Activated CD8-positive, alpha-beta memory T cell treated with anti-CD3 and anti-CD28 coated beads for 1 hour (primary cell): Measurements from ENCODE around the gene DNAJC18.
"Not testable (repeated sequence)": the region's sequence is repeated elsewhere in the genome, so short reads cannot be mapped to it uniquely, and the experiment has no call there.

Source experiments
- DNase-seq, 2 donors: peaks; one replicate each; pipeline ENCODE4 v3.0.0-alpha.2; 2020; ENCODE audit warnings: low read depth in 1 of 2; ENCODE audit errors: extremely low read depth in 1 of 2

The DNAJC18 gene

GRCh38 chr5:139461698-139462097, 22.4 kb upstream of the DNAJC18 start:
- no peak for DNase-seq

GRCh38 chr5:139461176-139461575, 21.9 kb upstream of the DNAJC18 start:
- DNase-seq: no peak

GRCh38 chr5:139460455-139460854, 21.1 kb upstream of the DNAJC18 start:
- DNase-seq: no peak

- no peak for DNase-seq
These were observed 20.2 kb upstream of the DNAJC18 start for GRCh38 chr5:139459451-139459934.

GRCh38 chr5:139458580-139459407, 19.5 kb upstream of the DNAJC18 start:
- peak; percentile 46 to 56 for DNase-seq

- DNase-seq: no peak
These were observed 18.5 kb upstream of the DNAJC18 start for GRCh38 chr5:139457653-139458306.

GRCh38 chr5:139457241-139457640, 17.9 kb upstream of the DNAJC18 start:
- no peak for DNase-seq

- DNase-seq: no peak
These were observed 17.5 kb upstream of the DNAJC18 start for GRCh38 chr5:139456776-139457175.

GRCh38 chr5:139454568-139455290, 15.4 kb upstream of the DNAJC18 start:
- DNase-seq: no peak

- no peak for DNase-seq
These were observed 14.6 kb upstream of the DNAJC18 start for GRCh38 chr5:139453683-139454567.

GRCh38 chr5:139451878-139452660, 12.7 kb upstream of the DNAJC18 start:
- DNase-seq: no peak

GRCh38 chr5:139451176-139451575, 11.9 kb upstream of the DNAJC18 start:
- no peak for DNase-seq

- DNase-seq: no peak
These were observed 7.8 kb upstream of the DNAJC18 start for GRCh38 chr5:139446956-139447779.

- DNase-seq: no peak
These were observed 6.2 kb upstream of the DNAJC18 start for GRCh38 chr5:139445325-139446170.

GRCh38 chr5:139443831-139444453, 4.6 kb upstream of the DNAJC18 start:
- DNase-seq: no peak

GRCh38 chr5:139440416-139440815, 1.1 kb upstream of the DNAJC18 start:
- not testable (repeated sequence) for DNase-seq

GRCh38 chr5:139438707-139439012, 665 bp downstream of the DNAJC18 start:
- DNase-seq: no peak

- no peak for DNase-seq
These were observed 3.6 kb downstream of the DNAJC18 start for GRCh38 chr5:139435676-139436075.
